ENCODE results near the gene MAP2K4. TPM values are rescaled to one million over a fixed set of nuclear protein-coding genes. Genes with fewer than 3 reads are reported as not detected.
A peak's percentile ranks its signal among the peaks of the same experiment; 100 is the strongest.

MAP2K4 gene
- total and polyA plus RNA-seq, 12 donors, result 7.2 to 42.7 (median 33.0) TPM

DNA sequence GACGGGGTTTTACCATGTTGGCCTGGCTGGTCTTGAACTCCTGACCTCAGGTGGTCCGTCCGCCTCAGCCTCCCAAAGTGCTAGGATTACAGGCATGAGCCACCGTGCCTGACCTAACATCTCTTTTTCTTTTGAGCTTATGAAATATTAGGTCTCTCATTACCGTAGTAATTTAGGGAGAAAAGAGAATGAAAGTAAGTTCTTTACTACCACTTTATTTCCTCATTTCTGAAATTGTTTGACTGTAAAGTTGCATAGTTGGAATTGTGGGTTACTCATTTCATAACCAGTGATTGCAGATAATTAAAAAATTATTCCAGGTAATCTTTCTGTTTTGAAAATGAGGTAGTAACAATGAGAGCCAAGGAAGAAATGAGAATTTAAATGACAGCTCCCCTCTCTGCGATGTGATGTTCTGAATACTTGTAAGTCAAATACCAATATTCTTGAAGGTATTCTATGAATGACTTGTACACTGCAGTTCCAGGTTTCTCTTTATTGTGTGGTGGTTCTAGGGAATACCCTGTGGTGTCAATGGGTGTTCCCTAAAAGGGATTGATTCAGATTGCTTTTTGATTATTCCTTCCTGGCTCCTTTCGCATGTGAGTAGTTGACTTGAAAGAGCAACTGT is 28.3 kb downstream of the MAP2K4 start:
- TF ChIP-seq, protein P1, sequence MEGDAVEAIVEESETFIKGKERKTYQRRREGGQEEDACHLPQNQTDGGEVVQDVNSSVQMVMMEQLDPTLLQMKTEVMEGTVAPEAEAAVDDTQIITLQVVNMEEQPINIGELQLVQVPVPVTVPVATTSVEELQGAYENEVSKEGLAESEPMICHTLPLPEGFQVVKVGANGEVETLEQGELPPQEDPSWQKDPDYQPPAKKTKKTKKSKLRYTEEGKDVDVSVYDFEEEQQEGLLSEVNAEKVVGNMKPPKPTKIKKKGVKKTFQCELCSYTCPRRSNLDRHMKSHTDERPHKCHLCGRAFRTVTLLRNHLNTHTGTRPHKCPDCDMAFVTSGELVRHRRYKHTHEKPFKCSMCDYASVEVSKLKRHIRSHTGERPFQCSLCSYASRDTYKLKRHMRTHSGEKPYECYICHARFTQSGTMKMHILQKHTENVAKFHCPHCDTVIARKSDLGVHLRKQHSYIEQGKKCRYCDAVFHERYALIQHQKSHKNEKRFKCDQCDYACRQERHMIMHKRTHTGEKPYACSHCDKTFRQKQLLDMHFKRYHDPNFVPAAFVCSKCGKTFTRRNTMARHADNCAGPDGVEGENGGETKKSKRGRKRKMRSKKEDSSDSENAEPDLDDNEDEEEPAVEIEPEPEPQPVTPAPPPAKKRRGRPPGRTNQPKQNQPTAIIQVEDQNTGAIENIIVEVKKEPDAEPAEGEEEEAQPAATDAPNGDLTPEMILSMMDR (IDR thresholded peaks at IDR 0.05), result no peak
- H3K27me3 ChIP-seq, result no peaks in the 10 kb centered on the region
- no peaks in the 10 kb centered on the region for H3K36me3 ChIP-seq
- intact Hi-C loops (cut with DNase I), result no loop called here
- WGBS, 2 donors, result 95 to 97% methylated on average over 7 of the region's 7 CpGs
- H3K27ac ChIP-seq, result no peak overlapping the region
- no peak for DNase-seq
- peaks cover 0 to 86% (median 36%) of the 10 kb centered on the region in 9 donors for H3K4me1 ChIP-seq
- H3K4me3 ChIP-seq, result no peak overlapping the region
- ATAC-seq, result no peak
- no peaks in the 10 kb centered on the region for H3K9me3 ChIP-seq

GRCh38 chr17:12050646-12051225 is 30.1 kb downstream of the MAP2K4 start:
- H3K27me3 ChIP-seq, result no peaks in the 10 kb centered on the region
- no peaks in the 10 kb centered on the region for H3K36me3 ChIP-seq
- TF ChIP-seq, protein P1 (IDR thresholded peaks at IDR 0.05), result no peak
- ATAC-seq, result peak in 1 of 8 donors; percentile 30
- 64 to 80% methylated on average over 1 of the region's 1 CpG for WGBS, 2 donors
- H3K27ac ChIP-seq, result no peak overlapping the region
- no peaks in the 10 kb centered on the region for H3K9me3 ChIP-seq
- no peak for DNase-seq
- intact Hi-C loops (cut with DNase I), result loop anchor here in 2 of 10 donors (2.0 to 10.0 kb wide), 2 partner anchors 30 to 64 kb away; no protein-coding TSS in a partner anchor
- H3K4me1 ChIP-seq, result peaks cover 0 to 74% (median 40%) of the 10 kb centered on the region in 9 donors
- no peak overlapping the region for H3K4me3 ChIP-seq

- no peak for ATAC-seq
- TF ChIP-seq, protein P1 (IDR thresholded peaks at IDR 0.05), result no peak
- DNase-seq, result no peak
- Histone ChIP-seq H3K4me3 (no peak overlapping the region), H3K27ac (no peak overlapping the region), H3K4me1 (peaks cover 0 to 63% (median 37%) of the 10 kb centered on the region in 9 donors), H3K36me3 (no peaks in the 10 kb centered on the region), H3K9me3 (no peaks in the 10 kb centered on the region), H3K27me3 (no peaks in the 10 kb centered on the region)
- intact Hi-C loops (cut with DNase I), result loop anchor here in 1 of 10 donors (10.0 kb wide), 1 partner anchor 61 kb away; no protein-coding TSS in a partner anchor
- WGBS, 2 donors, result 31 to 44% methylated on average over 3 of the region's 3 CpGs
Observed at GRCh38 chr17:12053552-12053951, 32.9 kb downstream of the MAP2K4 start.

GRCh38 chr17:12055889-12056288 is 35.2 kb downstream of the MAP2K4 start:
- Histone ChIP-seq H3K27ac (no peak overlapping the region), H3K9me3 (no peaks in the 10 kb centered on the region), H3K27me3 (no peaks in the 10 kb centered on the region), H3K36me3 (no peaks in the 10 kb centered on the region), H3K4me3 (no peak overlapping the region), H3K4me1 (peaks cover 0 to 50% (median 24%) of the 10 kb centered on the region in 9 donors)
- no peak for ATAC-seq
- no peak for DNase-seq
- TF ChIP-seq, protein P1 (IDR thresholded peaks at IDR 0.05), result no peak
- intact Hi-C loops (cut with DNase I), result loop anchor here in 1 of 10 donors (10.0 kb wide), 1 partner anchor 59 kb away; no protein-coding TSS in a partner anchor

Data from heart right ventricle (tissue), 16 donors.